Duodenal mucosa (tissue), 2 donors: Measurements from ENCODE around the gene ADAM15.

ENCODE experiments used
- H3K27ac ChIP-seq: one replicate; pipeline ENCODE4 v1.7.0; 2013; ENCODE audit warnings: low read depth, low read length
- H3K27me3 ChIP-seq, 2 donors: one replicate each; pipeline ENCODE4 v1.7.0; 2013; ENCODE audit warnings: low read length in 2 of 2, control low read depth in 1 of 2; ENCODE audit not compliant: insufficient read depth in 2 of 2, control insufficient read depth in 1 of 2
- H3K36me3 ChIP-seq, 2 donors: one replicate each; pipeline ENCODE4 v1.7.0; 2013; ENCODE audit warnings: low read length in 2 of 2, control low read depth in 1 of 2; ENCODE audit not compliant: insufficient read depth in 2 of 2, control insufficient read depth in 1 of 2
- H3K4me1 ChIP-seq, 2 donors: one replicate each; pipeline ENCODE4 v1.7.0; 2013; ENCODE audit warnings: low read length in 2 of 2, control low read depth in 1 of 2; ENCODE audit not compliant: insufficient read depth in 2 of 2, control insufficient read depth in 1 of 2
- H3K4me3 ChIP-seq, 2 donors: one replicate each; pipeline ENCODE4 v1.7.0; 2013; ENCODE audit warnings: low read length in 2 of 2, low read depth in 1 of 2
- H3K9ac ChIP-seq, 2 donors: one replicate each; pipeline ENCODE4 v1.7.0; 2013; ENCODE audit warnings: low read length in 2 of 2, low read depth in 1 of 2
- H3K9me3 ChIP-seq, 2 donors: one replicate each; pipeline ENCODE4 v1.7.0; 2013; ENCODE audit warnings: low read length in 2 of 2, control low read depth in 1 of 2; ENCODE audit not compliant: control insufficient read depth in 1 of 2

ADAM15 gene

GRCh38 chr1:155011437-155012025 is 39.6 kb upstream of the ADAM15 start:
- peaks cover 77 to 90% of the 10 kb centered on the region in 2 donors for H3K4me1 ChIP-seq
- H3K9ac ChIP-seq: peak overlapping the region; percentile 52 to 85

GRCh38 chr1:155012026-155012546 is 39.0 kb upstream of the ADAM15 start:
- Histone ChIP-seq H3K9me3 (no peaks in the 10 kb centered on the region), H3K9ac (peak overlapping the region; percentile 52 to 85), H3K36me3 (peaks cover 29 to 32% of the 10 kb centered on the region in 2 donors), H3K27me3 (no peaks in the 10 kb centered on the region), H3K4me1 (peaks cover 77 to 90% of the 10 kb centered on the region in 2 donors), H3K27ac (peak overlapping the region; percentile 76), H3K4me3 (peak overlapping the region; percentile 46 to 48)

More at GRCh38 chr1:155011437-155012025, 39.6 kb upstream of the ADAM15 start:
- H3K4me3 ChIP-seq: peak overlapping the region; percentile 46 to 70
- H3K9me3 ChIP-seq: no peaks in the 10 kb centered on the region
- no peaks in the 10 kb centered on the region for H3K27me3 ChIP-seq
- peaks cover 27 to 28% of the 10 kb centered on the region in 2 donors for H3K36me3 ChIP-seq
- H3K27ac ChIP-seq: peak overlapping the region; percentile 76

GRCh38 chr1:155012776-155013602 is 38.1 kb upstream of the ADAM15 start:
- no peaks in the 10 kb centered on the region for H3K9me3 ChIP-seq
- peak overlapping the region; percentile 34 to 60 for H3K9ac ChIP-seq
- peak overlapping the region; percentile 69 for H3K27ac ChIP-seq
- peaks cover 77 to 88% of the 10 kb centered on the region in 2 donors for H3K4me1 ChIP-seq
- H3K4me3 ChIP-seq: peak overlapping the region; percentile 46 to 48
- no peaks in the 10 kb centered on the region for H3K27me3 ChIP-seq
- peaks cover 29 to 32% of the 10 kb centered on the region in 2 donors for H3K36me3 ChIP-seq

GRCh38 chr1:155013632-155014031 is 37.5 kb upstream of the ADAM15 start:
- Histone ChIP-seq H3K4me1 (peaks cover 83 to 87% of the 10 kb centered on the region in 2 donors), H3K9me3 (no peaks in the 10 kb centered on the region), H3K36me3 (peaks cover 32 to 35% of the 10 kb centered on the region in 2 donors), H3K4me3 (no peak overlapping the region), H3K27me3 (no peaks in the 10 kb centered on the region), H3K27ac (peak overlapping the region; percentile 69), H3K9ac (peak overlapping the region in 1 of 2 donors; percentile 34)

- no peaks in the 10 kb centered on the region for H3K27me3 ChIP-seq
- peaks cover 76 to 83% of the 10 kb centered on the region in 2 donors for H3K4me1 ChIP-seq
- H3K9me3 ChIP-seq: no peaks in the 10 kb centered on the region
- H3K27ac ChIP-seq: no peak overlapping the region
- peaks cover 39 to 41% of the 10 kb centered on the region in 2 donors for H3K36me3 ChIP-seq
- no peak overlapping the region for H3K4me3 ChIP-seq
- H3K9ac ChIP-seq: peak overlapping the region; percentile 1 to 69
Observed at GRCh38 chr1:155014709-155015508, 36.2 kb upstream of the ADAM15 start.

GRCh38 chr1:155015527-155016230 is 35.4 kb upstream of the ADAM15 start:
- H3K4me3 ChIP-seq: no peak overlapping the region
- H3K27ac ChIP-seq: no peak overlapping the region
- peak overlapping the region in 1 of 2 donors; percentile 69 for H3K9ac ChIP-seq
- no peaks in the 10 kb centered on the region for H3K27me3 ChIP-seq
- H3K9me3 ChIP-seq: no peaks in the 10 kb centered on the region
- peaks cover 70 to 76% of the 10 kb centered on the region in 2 donors for H3K4me1 ChIP-seq
- peaks cover 39 to 41% of the 10 kb centered on the region in 2 donors for H3K36me3 ChIP-seq

GRCh38 chr1:155016231-155016831 is 34.8 kb upstream of the ADAM15 start:
- Histone ChIP-seq H3K27me3 (no peaks in the 10 kb centered on the region), H3K4me3 (peak overlapping the region; percentile 43 to 60), H3K27ac (peak overlapping the region; percentile 82), H3K36me3 (peaks cover 39 to 41% of the 10 kb centered on the region in 2 donors), H3K9me3 (no peaks in the 10 kb centered on the region), H3K4me1 (peaks cover 63 to 69% of the 10 kb centered on the region in 2 donors), H3K9ac (peak overlapping the region; percentile 69 to 79)

GRCh38 chr1:155017041-155017945 is 33.8 kb upstream of the ADAM15 start:
- Histone ChIP-seq H3K27ac (peak overlapping the region; percentile 82), H3K36me3 (peaks cover 39 to 41% of the 10 kb centered on the region in 2 donors), H3K27me3 (no peaks in the 10 kb centered on the region), H3K9me3 (no peaks in the 10 kb centered on the region), H3K4me3 (peak overlapping the region; percentile 58 to 60), H3K4me1 (peaks cover 53 to 61% of the 10 kb centered on the region in 2 donors), H3K9ac (peak overlapping the region; percentile 69 to 79)
